GM19468 (cell line): ENCODE results near the gene CLEC4M.
"Not testable (repeated sequence)": the region's sequence is repeated elsewhere in the genome, so short reads cannot be mapped to it uniquely, and the experiment has no call there.

Experiments used
- ATAC-seq: cut with Tn5 transposase; IDR thresholded peaks from one replicate; pipeline ENCODE4 v1.9.1; 2021; ENCODE audit warnings: mild to moderate bottlenecking, moderate library complexity, moderate number of reproducible peaks; ENCODE audit not compliant: unreplicated experiment; ENCODE audit errors: extremely low read depth

Gene CLEC4M

DNA sequence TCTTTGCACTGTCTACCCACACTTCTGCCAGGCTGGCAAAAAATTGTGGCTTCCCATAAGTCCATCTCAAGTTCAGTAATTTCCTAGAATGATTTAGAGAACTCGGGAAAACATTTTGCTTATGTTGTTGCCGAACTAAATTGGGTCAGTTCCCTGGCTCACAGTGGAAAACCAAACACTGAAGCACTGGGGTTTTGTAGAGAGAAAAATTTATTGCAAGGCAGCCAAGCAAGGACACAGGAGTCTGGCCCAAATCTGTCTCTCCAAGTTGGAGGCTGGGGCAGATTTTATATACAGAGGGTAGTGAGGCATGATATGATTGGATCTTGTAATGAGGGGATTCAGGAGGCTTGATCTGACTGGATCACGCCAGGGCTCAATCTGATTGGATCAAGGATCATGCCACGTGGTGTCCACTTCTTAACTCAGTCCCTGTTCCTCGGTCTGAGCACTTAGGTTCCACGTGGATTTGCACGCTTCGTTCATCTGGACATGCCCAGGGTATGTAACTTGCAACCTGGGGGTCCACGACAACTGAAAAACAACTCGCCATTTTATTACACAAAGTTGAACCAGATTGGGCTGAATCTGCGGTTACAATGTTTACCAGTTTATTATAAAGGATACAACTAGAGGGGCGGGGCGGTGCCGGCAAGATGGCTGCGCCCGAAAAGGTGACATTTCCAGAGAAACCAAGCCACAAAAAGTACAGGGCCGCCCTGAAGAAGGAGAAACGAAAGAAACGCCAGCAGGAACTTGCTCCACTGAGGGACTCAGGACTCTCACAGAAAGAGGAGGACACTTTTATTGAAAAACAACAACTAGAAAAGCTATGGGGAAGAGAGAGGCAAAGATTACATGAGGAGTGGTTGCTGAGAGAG lies 23.0 kb upstream of the CLEC4M start:
- ATAC-seq: no peak

DNA sequence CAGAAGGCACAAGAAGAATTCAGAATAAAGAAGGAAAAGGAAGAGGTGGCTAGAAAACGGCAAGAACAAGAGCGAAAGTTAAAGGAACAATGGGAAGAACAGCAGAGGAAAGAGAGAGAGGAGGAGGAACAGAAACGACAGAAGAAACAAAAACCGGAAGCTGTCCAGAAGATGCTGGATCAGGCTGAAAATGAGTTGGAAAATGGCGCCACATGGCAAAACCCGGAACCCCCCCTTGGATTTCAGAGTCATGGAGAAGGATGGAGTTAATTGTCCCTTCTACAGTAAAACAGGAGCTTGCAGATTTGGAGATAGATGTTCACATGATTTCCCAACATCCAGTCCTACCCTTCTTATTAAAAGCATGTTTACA lies 22.4 kb upstream of the CLEC4M start:
- no peak for ATAC-seq

DNA sequence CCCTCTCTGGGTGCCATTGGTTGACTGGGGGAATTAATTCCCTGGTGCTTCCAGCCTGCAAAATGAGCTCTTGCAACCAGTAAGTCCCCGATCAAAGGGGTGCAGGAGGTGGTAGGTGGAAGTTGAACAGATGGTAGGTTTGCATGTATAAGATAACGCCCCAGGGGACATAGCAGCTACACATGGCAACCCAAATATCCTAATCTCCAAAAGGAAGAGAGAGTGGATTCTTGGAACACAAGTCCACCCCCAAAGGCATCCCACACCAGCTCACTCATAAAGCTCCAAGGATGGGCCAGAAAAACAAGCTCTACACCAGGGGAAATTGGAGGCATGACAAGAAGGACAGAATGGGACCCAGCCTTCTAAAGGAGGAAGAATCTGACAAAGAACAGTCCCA lies 20.5 kb upstream of the CLEC4M start:
- no peak for ATAC-seq

DNA sequence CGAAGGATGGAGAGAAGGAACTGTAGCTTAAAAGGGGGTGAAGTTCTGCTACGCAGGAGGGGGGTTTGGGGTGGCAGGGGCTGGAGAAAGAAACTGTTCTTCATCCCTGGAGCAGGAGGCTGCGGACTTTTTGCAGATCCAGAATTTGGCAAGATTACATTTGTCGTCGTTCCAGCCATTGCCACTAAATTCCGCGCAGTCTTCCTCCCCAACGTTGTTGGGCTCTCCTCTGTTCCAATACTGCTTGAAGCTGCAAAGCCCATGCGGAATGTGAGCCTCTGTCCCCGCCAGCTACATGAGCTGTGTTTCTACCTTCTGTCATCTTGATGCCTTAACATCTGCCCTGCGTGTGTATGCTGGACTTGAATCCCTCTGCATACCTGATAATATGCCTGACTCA lies 20.1 kb upstream of the CLEC4M start:
- ATAC-seq: no peak

DNA sequence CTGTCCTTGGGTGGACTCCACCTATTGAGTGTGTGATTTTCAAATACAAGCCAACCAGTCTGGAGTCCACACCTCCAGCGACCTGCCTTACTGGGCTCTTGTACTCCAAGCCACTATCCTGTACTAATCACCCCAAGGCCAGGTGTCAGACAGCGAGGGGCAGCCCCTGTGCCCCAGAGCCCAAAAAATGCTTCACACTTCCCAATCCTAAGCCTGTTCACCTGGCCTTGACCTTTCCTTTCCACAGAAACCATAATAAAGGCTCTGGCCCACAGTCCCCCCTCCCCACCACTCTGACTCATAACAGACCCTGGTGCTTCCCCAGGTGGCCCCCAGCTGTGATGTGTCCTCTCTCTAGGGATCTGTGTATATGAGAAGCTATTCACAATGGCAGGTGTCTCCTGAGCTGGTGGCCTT lies 19.6 kb upstream of the CLEC4M start:
- ATAC-seq: no peak

DNA sequence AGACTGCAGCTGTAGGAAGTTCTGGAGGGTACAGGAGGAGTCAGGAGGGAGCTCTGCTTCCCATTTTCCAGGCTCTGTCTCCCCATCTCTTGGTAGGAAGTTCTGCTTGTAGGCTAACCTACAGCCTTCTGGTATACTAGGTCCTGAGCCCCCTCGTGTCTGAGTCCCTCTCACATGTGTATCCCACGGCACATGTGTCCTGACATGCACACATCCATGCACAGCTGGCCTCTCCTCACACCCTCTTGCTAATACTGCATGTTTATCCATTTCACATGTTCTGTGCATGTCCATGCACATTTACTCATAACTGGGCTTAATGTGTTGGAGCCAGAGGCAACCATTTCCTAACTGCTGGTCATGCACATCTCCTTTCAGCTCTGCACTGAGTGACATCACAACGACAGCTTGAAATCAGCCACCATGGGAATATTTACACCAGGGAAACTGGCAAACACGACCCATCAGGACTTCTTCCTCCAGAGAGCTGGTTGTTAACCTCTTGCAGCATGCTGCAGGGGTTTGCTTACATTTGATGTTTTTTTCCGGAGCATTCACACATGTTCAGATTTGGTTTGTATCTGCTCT lies 18.8 kb upstream of the CLEC4M start:
- ATAC-seq: no peak

DNA sequence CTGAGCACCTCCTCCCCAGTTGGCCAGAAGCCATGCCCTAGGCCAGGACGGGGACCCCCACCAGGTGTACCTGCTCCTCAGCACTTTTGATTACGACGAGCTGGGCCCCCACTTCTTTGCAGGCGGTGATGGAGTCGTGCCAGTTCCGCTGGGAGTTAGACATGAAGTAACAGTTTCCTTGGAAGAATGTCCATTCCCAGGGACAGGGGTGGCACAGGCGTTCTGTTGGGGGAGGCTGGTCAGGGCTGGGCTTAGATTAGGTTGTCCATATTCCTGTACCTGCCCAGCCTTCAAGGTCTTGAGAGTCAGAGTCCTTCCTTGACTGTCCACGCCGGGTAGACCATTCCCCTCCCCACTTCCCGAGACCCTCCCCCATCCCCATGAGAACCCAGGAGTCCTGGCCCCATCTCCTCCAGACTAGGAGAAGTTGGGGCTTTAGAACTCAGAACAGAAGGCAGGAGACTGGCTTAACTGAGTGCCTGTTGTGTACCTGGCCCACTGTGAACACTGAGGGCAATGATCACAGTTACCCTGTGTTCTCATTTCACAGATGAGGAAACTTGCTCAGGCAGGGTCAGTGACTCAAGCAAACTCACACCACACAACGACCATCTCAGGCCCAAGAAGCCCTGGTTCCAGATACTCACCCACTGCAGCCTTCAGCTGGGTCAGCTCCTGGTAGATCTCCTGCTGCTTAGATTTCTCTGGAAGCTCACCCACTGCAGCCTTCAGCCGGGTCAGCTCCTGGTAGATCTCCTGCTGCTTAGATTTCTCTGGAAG lies 18.0 kb upstream of the CLEC4M start:
- no peak for ATAC-seq

DNA sequence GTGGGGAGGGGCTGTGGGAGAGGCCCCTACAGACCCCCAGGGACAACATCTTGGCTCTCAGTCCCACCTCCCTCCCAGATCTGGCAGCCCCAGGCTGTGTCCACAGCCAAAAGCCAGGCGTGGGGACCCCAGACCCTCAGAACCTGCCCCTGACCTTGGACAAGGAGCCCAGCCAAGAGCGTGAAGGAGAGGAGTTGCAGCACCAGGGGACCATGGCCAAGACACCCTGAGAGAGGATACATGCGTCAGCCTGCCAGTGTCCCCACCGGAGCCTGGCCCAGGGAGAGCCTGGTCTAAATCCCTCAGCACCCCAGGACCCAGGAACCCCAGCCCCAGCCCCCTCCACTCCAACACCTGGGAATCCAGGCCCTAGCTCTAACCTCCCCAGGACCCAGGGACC lies 16.7 kb upstream of the CLEC4M start:
- not testable (repeated sequence) for ATAC-seq

DNA sequence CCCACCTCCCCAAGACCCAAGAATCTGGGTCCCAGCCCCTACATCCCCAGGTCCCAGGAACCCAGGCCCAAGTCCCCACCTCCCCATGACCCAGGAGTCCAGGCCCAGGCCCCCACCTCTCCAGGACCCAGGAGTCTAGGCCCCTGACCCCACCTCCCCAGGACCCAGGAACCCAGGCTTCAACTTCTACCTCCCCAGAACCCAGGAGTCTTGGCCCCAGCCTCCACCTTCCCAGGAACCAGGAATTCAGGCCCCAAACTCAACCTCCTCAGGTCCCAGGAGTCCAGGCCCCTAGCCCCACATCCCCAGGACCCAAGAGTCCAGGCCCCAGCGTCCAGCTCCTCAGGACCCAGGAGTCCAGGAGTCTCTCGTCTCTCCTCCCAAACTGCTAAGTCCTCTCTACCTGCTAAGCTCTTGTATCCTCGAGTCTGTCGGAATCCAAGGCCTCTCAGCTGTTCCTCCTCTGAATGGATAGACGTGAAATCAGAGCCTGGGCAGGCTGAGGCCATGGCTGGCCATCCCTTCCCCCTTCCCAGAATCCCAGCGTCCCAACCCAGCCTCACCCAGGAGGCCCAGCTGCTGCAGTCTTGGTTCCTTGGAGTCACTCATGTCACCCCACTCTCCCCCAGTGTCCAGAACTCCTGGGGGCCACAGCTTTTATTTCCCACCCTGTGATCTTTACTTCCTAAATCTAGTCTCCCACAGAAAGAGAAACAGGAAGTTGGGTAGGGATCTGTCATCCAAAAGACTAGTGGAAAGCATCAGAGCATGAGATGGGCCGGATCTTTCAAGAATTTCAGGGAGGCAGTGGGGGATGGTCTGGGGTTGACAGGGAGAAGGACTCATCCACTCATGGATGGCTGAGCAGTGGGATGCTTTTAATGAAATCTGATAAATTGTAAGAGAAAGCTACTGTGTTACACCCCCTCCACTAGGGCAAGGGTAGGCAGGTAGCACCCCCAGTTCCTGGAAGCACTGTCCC lies 15.8 kb upstream of the CLEC4M start, which contains the start of gene CD209:
TSS of gene CD209 (minus strand) at position 632 of the 982 bp plus-strand sequence. CDS start at position 609, 23 bp downstream.
- ATAC-seq: no peak

DNA sequence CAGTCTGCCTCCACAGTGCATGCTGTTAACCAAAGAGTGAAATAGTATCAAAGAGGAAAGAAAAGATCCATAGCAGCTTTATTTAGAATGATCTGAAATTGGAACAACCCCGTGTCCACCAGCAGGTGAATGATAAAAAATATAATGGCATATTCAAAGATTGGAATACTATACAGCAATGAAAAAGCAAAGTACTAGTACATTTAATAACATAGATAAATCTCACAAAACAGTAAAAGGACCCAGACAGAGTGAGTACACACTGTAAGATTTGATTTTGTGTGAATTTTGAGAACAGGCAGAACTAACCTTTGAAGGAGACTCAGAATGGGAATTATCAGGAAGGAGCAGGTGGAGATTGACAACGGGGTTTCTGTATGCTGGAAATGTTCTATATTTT lies 14.9 kb upstream of the CLEC4M start:
- no peak for ATAC-seq

DNA sequence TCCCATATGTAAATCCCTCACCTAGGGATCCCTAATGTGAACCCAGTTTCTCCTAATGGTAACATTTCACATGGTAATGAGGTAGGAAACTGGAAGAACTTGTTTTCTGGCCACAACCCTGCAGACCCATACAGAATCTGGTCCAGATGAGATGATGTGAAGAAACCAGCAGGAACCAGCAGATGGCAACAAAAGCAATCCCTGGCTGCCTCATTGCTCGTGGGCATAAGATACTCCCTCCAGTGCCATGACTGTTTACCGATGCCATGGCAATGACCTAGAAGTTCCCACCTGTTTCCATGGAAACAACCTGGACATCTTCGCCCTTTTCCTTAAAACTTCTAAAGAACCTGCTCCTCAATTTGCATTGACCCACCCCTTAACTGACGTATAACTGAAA lies 14.3 kb upstream of the CLEC4M start:
- ATAC-seq: no peak

DNA sequence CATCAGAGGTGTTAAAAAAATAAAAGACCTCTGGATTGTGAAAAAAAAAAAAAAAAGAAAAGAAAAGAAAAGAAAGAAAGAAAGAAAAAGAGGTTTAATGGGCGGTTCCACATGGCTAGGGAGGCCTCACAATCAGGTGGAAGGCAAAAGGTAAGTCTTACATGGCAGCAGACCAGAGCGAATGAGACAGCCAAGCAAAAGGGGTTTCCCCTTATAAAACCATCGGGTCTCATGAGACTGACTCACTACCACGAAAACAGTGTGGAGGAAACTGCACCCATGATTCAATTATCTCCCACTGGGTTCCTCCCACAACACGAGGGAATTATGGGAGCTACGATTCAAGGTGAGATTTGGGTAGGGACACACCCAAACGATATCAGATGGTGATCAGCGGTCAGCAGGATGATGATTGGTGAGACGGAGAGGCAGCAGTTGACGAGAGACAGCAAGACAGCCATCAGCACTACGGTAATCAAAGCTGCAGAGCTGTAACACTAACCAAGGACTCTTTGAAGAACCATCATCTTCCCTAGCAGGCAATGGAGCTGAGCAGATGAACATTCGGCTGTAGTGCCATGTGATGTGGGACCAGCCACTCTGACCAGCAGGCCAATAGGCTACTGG lies 11.8 kb upstream of the CLEC4M start:
- ATAC-seq: no peak

DNA sequence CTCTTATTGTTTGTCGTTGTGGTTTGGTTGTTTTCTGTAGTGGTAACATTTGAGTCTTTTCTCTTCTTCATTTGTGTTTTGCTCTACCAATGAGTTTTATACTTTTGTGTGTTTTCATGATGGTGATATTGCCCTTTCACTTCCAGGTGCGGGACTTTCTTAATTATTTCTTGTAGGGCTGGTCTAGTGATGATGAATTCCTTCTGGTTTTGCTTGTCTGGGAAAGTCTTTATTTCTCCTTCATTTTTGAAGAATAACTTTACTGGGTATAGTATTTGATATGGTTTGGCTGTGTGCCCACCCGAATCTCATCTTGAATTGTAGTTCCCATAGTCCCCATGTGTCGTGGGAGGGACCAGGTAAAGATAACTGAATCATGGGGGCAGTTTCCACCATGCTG lies 6.8 kb upstream of the CLEC4M start:
- ATAC-seq: no peak

DNA sequence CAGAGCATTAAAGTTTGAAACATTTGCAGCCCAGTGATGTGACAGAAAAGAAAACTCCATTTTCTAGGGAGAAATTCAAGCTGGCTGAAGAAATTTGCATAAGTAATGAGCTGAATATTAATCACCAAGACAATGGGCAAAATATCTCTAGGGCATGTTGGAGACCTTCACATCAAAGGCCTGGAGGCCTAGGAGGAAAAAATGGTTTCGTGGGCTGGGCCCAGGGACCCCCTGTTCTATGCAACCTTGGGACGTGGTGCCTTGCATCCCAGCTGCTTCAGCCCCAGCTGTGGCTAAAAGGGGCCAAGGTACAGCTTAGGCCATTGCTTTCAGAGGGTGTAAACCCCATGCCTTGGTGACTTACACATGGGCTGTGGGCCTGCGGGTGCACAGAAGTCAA lies 5.7 kb upstream of the CLEC4M start:
- no peak for ATAC-seq

DNA sequence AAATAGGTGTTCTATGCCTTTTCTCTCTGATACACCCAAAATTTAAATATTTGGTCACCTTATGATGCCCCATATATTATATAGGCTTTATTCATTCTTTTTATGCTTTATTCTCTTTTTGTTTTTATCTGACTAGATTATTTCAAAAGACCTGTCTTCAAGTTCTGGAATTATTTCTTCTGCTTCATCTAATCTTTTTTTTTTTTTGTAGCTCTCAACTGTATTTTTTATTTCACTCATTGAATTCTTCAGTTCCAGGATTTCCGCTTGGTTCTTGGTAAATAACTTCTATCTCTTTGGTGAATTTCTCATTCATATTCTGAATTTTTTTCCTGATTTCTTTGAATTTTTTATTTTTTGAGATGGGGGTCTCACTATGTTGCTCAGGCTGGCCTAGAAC lies 3.9 kb upstream of the CLEC4M start:
- no peak for ATAC-seq

DNA sequence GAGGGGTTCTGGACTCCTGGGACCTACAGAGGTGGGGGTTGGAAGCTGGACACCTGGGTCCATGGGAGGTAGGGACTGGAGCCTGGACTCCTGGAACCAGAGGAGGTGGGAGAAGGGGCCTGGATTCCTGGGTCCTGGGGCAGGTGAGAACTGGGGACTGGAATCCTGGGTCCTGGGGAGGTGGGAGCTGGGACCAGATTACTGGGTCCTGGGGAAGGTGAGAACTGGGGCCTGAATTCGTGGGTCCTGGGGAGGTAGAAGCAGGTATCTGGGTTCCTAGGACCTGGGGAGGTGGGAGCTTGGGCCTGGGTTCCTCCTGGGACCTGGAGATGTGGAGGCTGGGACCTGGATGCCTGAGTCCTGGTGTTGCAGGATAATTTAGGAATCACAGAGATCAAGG lies 653 bp downstream of the CLEC4M start:
- no peak for ATAC-seq

DNA sequence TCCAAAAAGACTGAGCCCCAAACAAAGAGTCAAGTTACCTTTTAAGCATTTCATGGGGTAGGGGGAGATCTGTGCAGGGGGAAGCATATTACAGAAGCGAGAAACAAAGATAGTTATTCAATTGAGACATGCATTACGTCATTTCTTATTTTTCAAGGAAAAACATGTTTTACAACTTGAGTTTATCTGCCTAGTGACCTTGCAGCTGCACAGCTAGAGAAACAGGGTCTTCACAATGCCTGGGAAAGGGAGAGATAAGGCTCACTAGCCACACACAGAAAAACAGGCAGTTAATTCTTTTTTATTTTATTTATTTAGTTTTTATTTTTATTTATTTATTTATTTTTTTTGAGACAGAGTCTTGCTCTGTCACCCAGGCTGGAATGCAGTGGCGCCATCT lies 1.1 kb downstream of the CLEC4M start:
- not testable (repeated sequence) for ATAC-seq

DNA sequence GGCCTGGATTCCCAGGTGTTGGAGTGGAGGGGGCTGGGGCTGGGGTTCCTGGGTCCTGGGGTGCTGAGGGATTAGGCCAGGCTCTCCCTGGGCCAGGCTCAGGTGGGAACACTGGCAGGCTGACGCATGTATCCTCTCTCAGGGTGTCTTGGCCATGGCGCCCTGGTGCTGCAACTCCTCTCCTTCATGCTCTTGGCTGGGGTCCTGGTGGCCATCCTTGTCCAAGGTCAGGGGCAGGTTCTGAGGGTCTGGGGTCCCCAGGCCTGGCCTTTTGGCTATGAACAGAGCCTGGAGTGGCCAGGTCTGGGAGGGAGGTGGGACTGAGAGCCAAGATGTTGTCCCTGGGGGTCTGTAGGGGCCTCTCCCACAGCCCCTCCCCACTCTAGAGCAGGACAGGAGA lies 2.0 kb downstream of the CLEC4M start:
- not testable (repeated sequence) for ATAC-seq

DNA sequence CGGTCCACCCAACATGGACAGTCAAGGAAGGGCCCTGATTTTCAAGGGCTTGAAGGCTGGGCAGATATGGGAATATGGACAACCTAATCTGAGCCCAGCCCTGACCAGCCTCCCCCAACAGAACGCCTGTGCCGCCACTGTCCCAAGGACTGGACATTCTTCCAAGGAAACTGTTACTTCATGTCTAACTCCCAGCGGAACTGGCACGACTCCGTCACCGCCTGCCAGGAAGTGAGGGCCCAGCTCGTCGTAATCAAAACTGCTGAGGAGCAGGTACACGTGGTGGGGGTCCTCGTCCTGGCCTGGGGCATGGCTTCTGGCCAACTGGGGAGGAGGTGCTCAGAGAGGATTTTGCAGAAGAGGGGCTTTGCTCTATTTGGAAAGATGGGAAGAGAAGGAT lies 3.5 kb downstream of the CLEC4M start:
- no peak for ATAC-seq
